GM12873 (cell line): Measurements from ENCODE around the gene HNRNPA1.

Experiments used
- CTCF ChIP-seq: IDR thresholded peaks from 2 replicates; pipeline ENCODE4 v1.5.1; 2012; ENCODE audit warnings: low read depth, mild to moderate bottlenecking, moderate library complexity, low read length, control low read depth; ENCODE audit not compliant: insufficient read depth; ENCODE audit errors: missing control alignments

HNRNPA1 gene

DNA sequence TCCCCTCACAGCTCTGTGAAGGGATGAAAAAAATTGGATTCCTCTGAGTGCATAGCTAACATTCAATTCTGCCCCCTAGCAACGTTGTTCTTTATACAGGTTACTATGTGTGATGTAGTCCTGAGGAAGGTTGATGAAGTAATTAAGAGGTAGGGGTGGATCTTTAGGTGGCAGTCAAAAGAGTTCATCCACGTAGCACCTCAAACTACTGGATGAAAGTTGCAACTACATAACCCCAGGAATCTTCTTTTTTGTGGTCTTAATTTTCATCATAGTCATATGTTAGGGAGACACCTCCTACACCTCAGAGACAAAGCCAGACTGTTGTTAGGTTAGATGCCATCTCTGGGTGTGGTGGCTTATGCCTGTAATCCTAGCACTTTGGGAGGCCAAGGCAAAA is 30.5 kb downstream of the HNRNPA1 start:
- no peak for TF ChIP-seq CTCF

- no peak for TF ChIP-seq CTCF
Observed at GRCh38 chr12:54321363-54321762, 40.8 kb downstream of the HNRNPA1 start.

- peak; percentile 81 for TF ChIP-seq CTCF
Observed at GRCh38 chr12:54324617-54325441, 44.3 kb downstream of the HNRNPA1 start, which contains the start of gene COPZ1. Gene COPZ1 (plus strand): TSS chr12:54325131. CDS start chr12:54325164, 33 bp downstream.

GRCh38 chr12:54328595-54329337 is 48.2 kb downstream of the HNRNPA1 start:
- no peak for TF ChIP-seq CTCF

GRCh38 chr12:54329759-54330158 is 49.2 kb downstream of the HNRNPA1 start:
- no peak for TF ChIP-seq CTCF

- no peak for TF ChIP-seq CTCF
Observed at GRCh38 chr12:54330442-54330841, 49.9 kb downstream of the HNRNPA1 start.

GRCh38 chr12:54331461-54331860 is 50.9 kb downstream of the HNRNPA1 start:
- TF ChIP-seq CTCF: no peak
